IMR-90 (cell line): ENCODE measurements around the gene EFNA5.

ENCODE experiments used
- MAFK ChIP-seq: IDR thresholded peaks from 2 replicates; pipeline ENCODE4 v1.6.1; 2012; ENCODE audit warnings: low read depth, low read length, improper control_type of control experiment
- POLR2A ChIP-seq: IDR thresholded peaks from 2 replicates; pipeline ENCODE4 v1.6.1; 2012; ENCODE audit warnings: mild to moderate bottlenecking, low read depth, low read length
- RFX5 ChIP-seq: IDR thresholded peaks from 2 replicates; pipeline ENCODE4 v1.8.0; 2012; ENCODE audit warnings: low read depth, mild to moderate bottlenecking, low read length, moderate library complexity
- TF ChIP-seq, protein P1 (sequence below): conservative IDR thresholded peaks from 2 replicates; pipeline ENCODE4 v1.5.1; 2012; ENCODE audit warnings: mild to moderate bottlenecking, low read depth, low read length, improper control_type of control experiment
- TF ChIP-seq, protein P2 (sequence below): fragments of 150-350 bp; IDR thresholded peaks from 2 replicates; pipeline ENCODE4 v1.6.1; 2017; ENCODE audit warnings: mild to moderate bottlenecking, antibody characterized with exemption, low read length, low read depth
- TF ChIP-seq, protein P3 (sequence below): fragments of 150-350 bp; IDR thresholded peaks from 2 replicates; pipeline ENCODE4 v1.6.1; 2016; ENCODE audit warnings: low read depth, mild to moderate bottlenecking, low read length, moderate library complexity, borderline replicate concordance

DNA sequence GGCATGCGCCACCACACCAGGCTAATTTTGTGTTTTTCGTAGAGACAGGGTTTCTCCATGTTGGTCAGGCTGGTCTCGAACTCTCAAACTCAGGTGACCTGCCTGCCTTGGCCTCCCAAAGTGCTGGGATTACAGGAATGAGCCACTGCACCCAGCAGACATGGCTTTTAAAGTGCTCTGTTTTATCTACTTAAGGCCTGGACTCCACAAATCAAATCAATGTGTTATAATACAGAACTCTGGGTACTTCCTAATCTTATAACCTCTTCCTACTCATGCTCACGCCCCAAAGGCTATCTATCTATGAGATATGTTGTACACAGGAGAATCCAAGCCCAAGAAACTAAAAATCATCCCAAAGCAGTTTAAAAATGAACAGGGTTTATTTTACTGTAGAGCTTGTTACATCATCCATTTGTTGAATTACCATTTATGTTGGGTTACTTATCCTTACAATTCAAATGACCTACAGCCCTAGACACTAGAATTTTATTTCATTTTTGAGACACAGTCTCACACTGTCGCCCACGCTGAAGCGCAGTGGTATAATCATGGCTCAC lies 155.1 kb downstream of the EFNA5 start:
- TF ChIP-seq, protein P1, sequence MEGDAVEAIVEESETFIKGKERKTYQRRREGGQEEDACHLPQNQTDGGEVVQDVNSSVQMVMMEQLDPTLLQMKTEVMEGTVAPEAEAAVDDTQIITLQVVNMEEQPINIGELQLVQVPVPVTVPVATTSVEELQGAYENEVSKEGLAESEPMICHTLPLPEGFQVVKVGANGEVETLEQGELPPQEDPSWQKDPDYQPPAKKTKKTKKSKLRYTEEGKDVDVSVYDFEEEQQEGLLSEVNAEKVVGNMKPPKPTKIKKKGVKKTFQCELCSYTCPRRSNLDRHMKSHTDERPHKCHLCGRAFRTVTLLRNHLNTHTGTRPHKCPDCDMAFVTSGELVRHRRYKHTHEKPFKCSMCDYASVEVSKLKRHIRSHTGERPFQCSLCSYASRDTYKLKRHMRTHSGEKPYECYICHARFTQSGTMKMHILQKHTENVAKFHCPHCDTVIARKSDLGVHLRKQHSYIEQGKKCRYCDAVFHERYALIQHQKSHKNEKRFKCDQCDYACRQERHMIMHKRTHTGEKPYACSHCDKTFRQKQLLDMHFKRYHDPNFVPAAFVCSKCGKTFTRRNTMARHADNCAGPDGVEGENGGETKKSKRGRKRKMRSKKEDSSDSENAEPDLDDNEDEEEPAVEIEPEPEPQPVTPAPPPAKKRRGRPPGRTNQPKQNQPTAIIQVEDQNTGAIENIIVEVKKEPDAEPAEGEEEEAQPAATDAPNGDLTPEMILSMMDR, result no peak
- TF ChIP-seq POLR2A (no peak), MAFK (no peak), RFX5 (no peak)
- TF ChIP-seq, protein P2, sequence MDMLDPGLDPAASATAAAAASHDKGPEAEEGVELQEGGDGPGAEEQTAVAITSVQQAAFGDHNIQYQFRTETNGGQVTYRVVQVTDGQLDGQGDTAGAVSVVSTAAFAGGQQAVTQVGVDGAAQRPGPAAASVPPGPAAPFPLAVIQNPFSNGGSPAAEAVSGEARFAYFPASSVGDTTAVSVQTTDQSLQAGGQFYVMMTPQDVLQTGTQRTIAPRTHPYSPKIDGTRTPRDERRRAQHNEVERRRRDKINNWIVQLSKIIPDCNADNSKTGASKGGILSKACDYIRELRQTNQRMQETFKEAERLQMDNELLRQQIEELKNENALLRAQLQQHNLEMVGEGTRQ, result no peak
- TF ChIP-seq, protein P3, sequence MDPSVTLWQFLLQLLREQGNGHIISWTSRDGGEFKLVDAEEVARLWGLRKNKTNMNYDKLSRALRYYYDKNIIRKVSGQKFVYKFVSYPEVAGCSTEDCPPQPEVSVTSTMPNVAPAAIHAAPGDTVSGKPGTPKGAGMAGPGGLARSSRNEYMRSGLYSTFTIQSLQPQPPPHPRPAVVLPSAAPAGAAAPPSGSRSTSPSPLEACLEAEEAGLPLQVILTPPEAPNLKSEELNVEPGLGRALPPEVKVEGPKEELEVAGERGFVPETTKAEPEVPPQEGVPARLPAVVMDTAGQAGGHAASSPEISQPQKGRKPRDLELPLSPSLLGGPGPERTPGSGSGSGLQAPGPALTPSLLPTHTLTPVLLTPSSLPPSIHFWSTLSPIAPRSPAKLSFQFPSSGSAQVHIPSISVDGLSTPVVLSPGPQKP, result no peak
